ENCODE measurements around the gene ZNF398. TPM values are rescaled to one million over a fixed set of nuclear protein-coding genes. Genes with fewer than 3 reads are reported as not detected.

Gene ZNF398
- total and polyA plus RNA-seq, 10 of the 15 experiments (the other 5 are each of a cell fraction or from before 2014, with no cell fraction given), result 2.3 to 15.3 (median 10.0) TPM

- CTCF ChIA-PET, result interaction anchor here (0.9 to 3.4 kb wide), 13 partner anchors 10 to 451 kb away, joined by 3 to 37 read pairs (median 4); partner anchors contain the start of genes ZNF282 and ZNF425
- SMC1A ChIA-PET (ENCODE audit: uncharacterized antibody, unreplicated experiment), result interaction anchor here (1.1 to 1.7 kb wide), 3 partner anchors 47 to 137 kb away, joined by 3 read pairs; partner anchors contain the start of gene ZNF282
- intact Hi-C loops (cut with micrococcal nuclease; ENCODE audit: unreplicated experiment) (loop anchor here (1.0 to 10.0 kb wide), 5 partner anchors 22 to 474 kb away; partner anchors contain the start of genes ZNF212, ZNF282 and ZNF425), in situ Hi-C loops (cut with MboI) (no loop called here)
- POLR2A ChIA-PET, result interaction anchor here (0.8 to 3.0 kb wide), 7 partner anchors 10 to 114 kb away, joined by 3 to 31 read pairs (median 4); partner anchors contain the start of genes ZNF282, ZNF425 and ZNF783
- Histone ChIP-seq H3K27ac (ENCODE audit: control insufficient read depth, insufficient read depth) (peak overlapping the region; percentile 94), H3K4me3 (peak overlapping the region; percentile 80), H3K27me3 (replicated peaks in 1 of 2; ENCODE audit: control insufficient read depth in 2 of 2, insufficient read depth in 2 of 2, low read length in 1 of 2) (no peaks in the 10 kb centered on the region), H2AFZ (ENCODE audit: control insufficient read depth, low read depth, low read length) (peak overlapping the region; percentile 82), H3K79me2 (ENCODE audit: control insufficient read depth, insufficient read depth, low read length) (peaks cover 55% of the 10 kb centered on the region), H3K9ac (ENCODE audit: control insufficient read depth, insufficient read depth, low read length) (peak overlapping the region; percentile 82), H3K9me3 (replicated peaks; ENCODE audit: control insufficient read depth, insufficient read depth, low read length) (no peaks in the 10 kb centered on the region), H3K36me3 (ENCODE audit: control insufficient read depth in 2 of 2, insufficient read depth in 2 of 2, low read length in 1 of 2) (no peaks in the 10 kb centered on the region), H4K20me1 (ENCODE audit: control insufficient read depth, insufficient read depth) (no peaks in the 10 kb centered on the region), H3K4me2 (ENCODE audit: control insufficient read depth, insufficient read depth) (peak overlapping the region; percentile 78), H3K4me1 (ENCODE audit: control insufficient read depth, insufficient read depth, low read length) (peaks cover 5% of the 10 kb centered on the region)
- ATAC-seq (peak; percentile 47), DNase-seq (ENCODE audit: low read depth, low spot score) (no peak), FAIRE-seq (no peak)
- whole genome bisulfite sequencing (ENCODE audit: insufficient coverage, insufficient replicate concordance, low lambda C conversion rate, missing lambda C conversion rate), result 1% methylated on average over 83 of the region's 86 CpGs
- RAD21 ChIA-PET (ENCODE audit: unreplicated experiment), result interaction anchor here (0.9 to 3.4 kb wide), 9 partner anchors 10 to 114 kb away, joined by 3 to 20 read pairs (median 4); partner anchors contain the start of genes ZNF282, ZNF425 and ZNF783
- BruUV-seq (replicated peaks), result TSS peak; percentile 56
- TF ChIP-seq USF2 (IDR thresholded peaks at IDR 0.05; ENCODE audit: borderline replicate concordance, low read depth, low read length), result no peak
- peak; percentile 24; the same call in 1 of the 2 replicates for TF ChIP-seq CREB1 (IDR thresholded peaks at IDR 0.05; ENCODE audit: low read depth)
- TF ChIP-seq HDAC2 (IDR thresholded peaks at IDR 0.05), result no peak
- TF ChIP-seq HCFC1 (IDR thresholded peaks at IDR 0.05; ENCODE audit: low read length), result no peak
- no peak for TF ChIP-seq E4F1 (IDR thresholded peaks at IDR 0.05; ENCODE audit: borderline replicate concordance, partially characterized antibody)
- TF ChIP-seq, protein P1, sequence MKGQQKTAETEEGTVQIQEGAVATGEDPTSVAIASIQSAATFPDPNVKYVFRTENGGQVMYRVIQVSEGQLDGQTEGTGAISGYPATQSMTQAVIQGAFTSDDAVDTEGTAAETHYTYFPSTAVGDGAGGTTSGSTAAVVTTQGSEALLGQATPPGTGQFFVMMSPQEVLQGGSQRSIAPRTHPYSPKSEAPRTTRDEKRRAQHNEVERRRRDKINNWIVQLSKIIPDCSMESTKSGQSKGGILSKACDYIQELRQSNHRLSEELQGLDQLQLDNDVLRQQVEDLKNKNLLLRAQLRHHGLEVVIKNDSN (IDR thresholded peaks at IDR 0.05; ENCODE audit: borderline replicate concordance, extremely low read length, insufficient read depth, low read depth, low read length), result no peak
- no peak for TF ChIP-seq TCF7 (IDR thresholded peaks at IDR 0.05; ENCODE audit: borderline replicate concordance)
- peak in 1 of 2 experiments; percentile 75; a peak in 1 of 3 replicates for TF ChIP-seq EGR1 (IDR thresholded peaks at IDR 0.05; ENCODE audit: borderline replicate concordance in 1 of 2, low read depth in 2 of 2, low read length in 2 of 2)
- TF ChIP-seq ZNF687 (IDR thresholded peaks at IDR 0.05), result no peak
- no peak for TF ChIP-seq ZNF622 (IDR thresholded peaks at IDR 0.05)
Measured at GRCh38 chr7:149147752-149148653, 750 bp downstream of the ZNF398 start.
